Thyroid gland (tissue), 4 donors: ENCODE data around the gene PDE8A.

ENCODE experiments used
- CTCF ChIP-seq, 6 experiments: fragments of 200-600 bp in 3 of 6; fragments of 450-650 bp in 3 of 6; sonication (generic) in 3 of 6; IDR thresholded peaks; one replicate each; pipeline ENCODE4 v1.5.1; 2016 to 2019; ENCODE audit warnings: antibody characterized with exemption in 6 of 6, mild to moderate bottlenecking in 2 of 6, inconsistent platforms in 1 of 6, moderate library complexity in 1 of 6
- POLR2A ChIP-seq, 2 donors: fragments of 450-650 bp; IDR thresholded peaks; one replicate each; pipeline ENCODE4 v1.6.1; 2017; ENCODE audit warnings: antibody characterized with exemption in 2 of 2, mild to moderate bottlenecking in 2 of 2, moderate library complexity in 1 of 2

GRCh38 chr15:85168642-85169173, 187.1 kb downstream of the PDE8A start:
- peak in 5 of 6 experiments; percentile 39 to 63 (median 60) for TF ChIP-seq CTCF (IDR thresholded peaks at IDR 0.05)
- peak in 1 of 2 donors; percentile 23 for TF ChIP-seq POLR2A (IDR thresholded peaks at IDR 0.05)
